Thoracic aorta (tissue), 2 donors: ENCODE measurements around the gene TULP1. TPM values are rescaled to one million over a fixed set of nuclear protein-coding genes. Genes with fewer than 3 reads are reported as not detected.

Source experiments
- ATAC-seq: fragments of 150-250 bp; one replicate; pipeline ENCODE4 v1.8.0; 2017; ENCODE audit warnings: low read depth; ENCODE audit not compliant: insufficient number of reproducible peaks, low FRiP score
- DNase-seq: peaks from one replicate; pipeline ENCODE4 v3.0.0-alpha.2; 2020; ENCODE audit warnings: low spot score
- H3K27ac ChIP-seq, 2 donors: fragments of 200-600 bp; sonication (generic); 1 replicate in 1 of 2; 2 replicates in 1 of 2; pipeline ENCODE4 v1.5.1; 2016; ENCODE audit warnings: mild to moderate bottlenecking in 2 of 2, moderate library complexity in 2 of 2
- H3K27me3 ChIP-seq: fragments of 200-600 bp; sonication (generic); replicated peaks from 2 replicates; pipeline ENCODE4 v1.6.0; 2016; ENCODE audit warnings: mild to moderate bottlenecking; ENCODE audit not compliant: insufficient read depth
- H3K36me3 ChIP-seq: fragments of 200-600 bp; sonication (generic); one replicate; pipeline ENCODE4 v1.5.1; 2016
- H3K4me1 ChIP-seq, 2 donors: fragments of 200-600 bp; sonication (generic); 1 replicate in 1 of 2; 2 replicates in 1 of 2; pipeline versions ENCODE4 v1.5.1 to v1.6.0; 2016; ENCODE audit warnings: low read depth in 2 of 2, mild to moderate bottlenecking in 1 of 2; ENCODE audit not compliant: control insufficient read depth in 1 of 2
- H3K4me3 ChIP-seq: fragments of 200-600 bp; sonication (generic); 2 replicates; pipeline ENCODE4 v1.5.1; 2016; ENCODE audit warnings: mild to moderate bottlenecking
- H3K9me3 ChIP-seq: fragments of 200-600 bp; sonication (generic); 2 replicates; pipeline ENCODE4 v1.5.1; 2016
- CTCF ChIP-seq: fragments of 200-600 bp; sonication (generic); IDR thresholded peaks from one replicate; pipeline ENCODE4 v1.5.1; 2019; ENCODE audit warnings: antibody characterized with exemption
- total RNA-seq, 2 donors: library from RNA; depleted of rRNA; stranded (reverse); fragments of >200 nt; gene quantifications; one replicate each; pipeline versions ENCODE4 v1.1.0 to v1.2.3, GENCODE V29; 2016

The TULP1 gene
- total RNA-seq, 2 donors from 2014 or later, result not detected

- Histone ChIP-seq H3K9me3 (no peaks in the 10 kb centered on the region), H3K27ac (peak overlapping the region; percentile 37 to 40), H3K27me3 (no peaks in the 10 kb centered on the region), H3K4me3 (peak overlapping the region; percentile 19), H3K36me3 (peaks cover 3% of the 10 kb centered on the region), H3K4me1 (peaks cover 17 to 30% of the 10 kb centered on the region in 2 donors)
- ATAC-seq (no peak), DNase-seq (no peak)
- no peak for TF ChIP-seq CTCF
Measured at GRCh38 chr6:35454391-35455110, 58.1 kb downstream of the TULP1 start.

- TF ChIP-seq CTCF, result no peak
- H3K27me3 ChIP-seq, result no peaks in the 10 kb centered on the region
- DNase-seq (no peak), ATAC-seq (no peak)
- H3K36me3 ChIP-seq, result peaks cover 2% of the 10 kb centered on the region
- H3K4me1 ChIP-seq, result peaks cover 17 to 30% of the 10 kb centered on the region in 2 donors
- no peaks in the 10 kb centered on the region for H3K9me3 ChIP-seq
- H3K27ac ChIP-seq, result peak overlapping the region in 1 of 2 donors; percentile 9
- peak overlapping the region; percentile 74 for H3K4me3 ChIP-seq
Measured at GRCh38 chr6:35453236-35453635, 59.5 kb downstream of the TULP1 start.

- Histone ChIP-seq H3K27ac (peak within 1 kb of the TSS in 1 of 2 donors; percentile 64), H3K4me1 (peaks cover 17 to 30% of the 10 kb centered on the region in 2 donors), H3K36me3 (no peaks in the 10 kb centered on the region), H3K9me3 (no peaks in the 10 kb centered on the region), H3K4me3 (peak within 1 kb of the TSS; percentile 74), H3K27me3 (no peaks in the 10 kb centered on the region)
- TF ChIP-seq CTCF, result no peak
- DNase-seq (peak; percentile 73), ATAC-seq (peak; percentile 74)
Measured at GRCh38 chr6:35452183-35453090, 60.3 kb downstream of the TULP1 start, which contains the start of gene FANCE. Gene FANCE, plus strand, starts transcription at chr6:35452338. Its CDS starts 208 bp downstream, at chr6:35452546.

- H3K27me3 ChIP-seq, result no peaks in the 10 kb centered on the region
- H3K4me1 ChIP-seq, result peaks cover 17 to 30% of the 10 kb centered on the region in 2 donors
- TF ChIP-seq CTCF, result no peak
- H3K9me3 ChIP-seq, result no peaks in the 10 kb centered on the region
- H3K36me3 ChIP-seq, result no peaks in the 10 kb centered on the region
- ATAC-seq (peak; percentile 2), DNase-seq (no peak)
- peak overlapping the region; percentile 74 for H3K4me3 ChIP-seq
- peak overlapping the region in 1 of 2 donors; percentile 64 for H3K27ac ChIP-seq
Measured at GRCh38 chr6:35451354-35452182, 61.1 kb downstream of the TULP1 start.
